Hippocampal formation (tissue), 2 donors: ENCODE measurements around the gene MAPRE2.

ENCODE experiments used
- DNase-seq, 2 donors: peaks; one replicate each; lab custom pipeline; 2025; lab: John Stamatoyannopoulos, UW

Gene MAPRE2

DNA sequence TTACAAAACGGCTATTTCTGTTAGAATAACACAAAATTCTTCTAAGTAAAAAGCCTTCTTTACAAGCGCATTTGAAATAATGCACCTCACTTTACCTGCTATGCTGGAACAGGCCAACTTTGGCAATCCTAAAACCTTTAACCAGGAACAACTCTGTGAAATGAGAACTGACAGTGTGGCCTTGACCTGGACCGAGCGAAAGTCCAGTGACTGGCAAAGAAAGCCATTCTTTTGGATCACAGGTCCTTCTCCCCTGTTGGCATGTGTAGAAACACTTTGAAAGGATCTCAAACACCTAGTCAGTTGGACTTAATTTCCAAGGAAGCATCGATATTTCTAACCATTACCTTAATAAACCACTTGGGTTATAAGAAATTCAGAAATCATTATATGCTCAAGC, 21.2 kb downstream of the MAPRE2 start:
- no peak for DNase-seq

DNA sequence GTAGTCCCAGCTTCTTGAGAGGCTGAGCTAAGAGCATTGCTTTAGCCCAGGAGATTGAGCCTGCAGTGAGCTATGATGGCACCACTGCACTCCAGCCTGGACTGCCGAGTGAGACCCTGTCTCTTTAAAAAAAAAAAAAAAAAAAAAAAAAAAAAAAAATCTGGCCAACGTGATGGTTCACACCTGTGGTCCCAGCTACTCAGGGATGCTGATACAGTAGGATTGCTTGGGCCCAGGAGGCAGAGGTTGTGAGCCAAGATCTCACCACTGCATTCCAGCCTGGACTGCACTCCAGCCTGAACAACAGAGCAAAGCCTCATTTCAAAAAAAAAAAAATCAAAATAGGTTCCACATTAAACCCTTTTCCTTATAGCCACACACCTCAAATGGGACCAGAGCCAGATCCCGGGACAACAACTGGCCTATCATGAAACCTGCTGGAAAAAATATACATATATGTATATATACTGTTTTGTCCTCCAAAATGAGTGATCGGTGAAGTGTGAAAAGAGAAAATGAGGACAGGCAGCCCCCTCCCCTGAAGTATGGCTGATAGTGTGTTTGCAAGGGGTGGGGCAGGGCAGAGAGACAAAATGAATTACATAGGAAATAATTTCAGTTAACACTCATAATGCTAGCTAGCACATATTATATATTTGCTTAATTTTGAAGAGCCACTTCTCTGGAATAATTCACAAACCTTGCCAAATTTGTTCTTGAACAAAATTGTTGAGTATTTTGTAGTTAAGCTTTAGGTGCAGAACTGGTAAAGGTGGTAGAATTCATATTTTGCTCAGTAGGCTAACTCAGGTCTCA, 22.9 kb downstream of the MAPRE2 start:
- no peak for DNase-seq

DNA sequence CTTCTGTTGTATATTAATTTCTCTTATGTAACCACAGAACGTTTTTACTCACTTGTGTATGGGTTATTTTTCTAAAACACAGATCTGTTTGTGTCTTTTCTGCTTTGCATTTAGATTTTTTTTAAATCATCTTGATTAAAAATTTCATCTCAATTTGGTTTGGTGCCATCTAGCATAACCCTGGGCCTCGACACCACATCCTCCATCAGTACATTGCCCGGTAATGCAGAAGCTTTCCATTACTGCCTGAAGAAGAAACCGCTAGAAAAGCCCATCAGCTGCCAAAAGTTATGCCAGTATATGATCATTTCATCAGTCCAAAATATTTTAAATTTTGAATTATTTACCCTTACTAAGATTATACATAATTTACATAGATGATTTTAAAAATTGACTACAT, 26.2 kb downstream of the MAPRE2 start:
- no peak for DNase-seq

DNA sequence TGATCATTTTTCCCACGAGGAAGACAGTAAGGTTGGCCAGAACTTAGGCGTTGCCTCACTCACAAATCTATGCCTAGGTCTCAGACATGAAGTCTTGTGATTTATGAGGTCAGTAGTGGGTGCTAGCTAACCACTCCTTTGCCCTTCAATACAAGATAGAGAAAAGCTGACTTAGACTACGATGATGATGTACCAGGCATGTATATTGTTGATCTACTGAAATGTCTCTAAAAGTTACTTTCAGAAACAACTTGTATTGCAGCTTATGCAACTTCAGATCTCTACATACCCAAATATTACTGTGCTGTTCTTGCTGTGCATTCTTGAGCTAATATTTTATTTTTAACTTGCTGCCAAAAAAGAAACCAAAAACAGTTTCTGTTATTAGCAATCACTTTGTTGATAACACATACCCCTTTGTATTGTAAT, 30.6 kb downstream of the MAPRE2 start:
- DNase-seq = no peak

DNA sequence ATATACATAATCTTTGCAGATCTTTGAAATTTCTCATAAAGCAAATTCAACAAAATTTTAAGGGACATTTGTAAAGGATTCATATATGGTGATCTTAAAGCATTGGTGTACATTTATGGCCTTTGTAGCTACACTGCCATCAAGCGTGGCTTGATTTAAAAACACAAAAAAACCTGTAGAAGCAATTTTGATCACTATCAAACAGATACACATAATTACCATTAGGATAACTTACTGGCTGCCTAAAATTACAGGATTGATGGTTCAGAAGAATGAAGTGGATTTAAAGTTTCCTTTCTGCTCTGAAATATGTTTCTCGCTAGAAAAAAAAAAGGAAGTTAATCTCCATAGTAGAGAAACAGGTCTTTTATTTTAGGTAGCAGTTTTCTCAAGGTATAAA, 31.4 kb downstream of the MAPRE2 start:
- no peak for DNase-seq

DNA sequence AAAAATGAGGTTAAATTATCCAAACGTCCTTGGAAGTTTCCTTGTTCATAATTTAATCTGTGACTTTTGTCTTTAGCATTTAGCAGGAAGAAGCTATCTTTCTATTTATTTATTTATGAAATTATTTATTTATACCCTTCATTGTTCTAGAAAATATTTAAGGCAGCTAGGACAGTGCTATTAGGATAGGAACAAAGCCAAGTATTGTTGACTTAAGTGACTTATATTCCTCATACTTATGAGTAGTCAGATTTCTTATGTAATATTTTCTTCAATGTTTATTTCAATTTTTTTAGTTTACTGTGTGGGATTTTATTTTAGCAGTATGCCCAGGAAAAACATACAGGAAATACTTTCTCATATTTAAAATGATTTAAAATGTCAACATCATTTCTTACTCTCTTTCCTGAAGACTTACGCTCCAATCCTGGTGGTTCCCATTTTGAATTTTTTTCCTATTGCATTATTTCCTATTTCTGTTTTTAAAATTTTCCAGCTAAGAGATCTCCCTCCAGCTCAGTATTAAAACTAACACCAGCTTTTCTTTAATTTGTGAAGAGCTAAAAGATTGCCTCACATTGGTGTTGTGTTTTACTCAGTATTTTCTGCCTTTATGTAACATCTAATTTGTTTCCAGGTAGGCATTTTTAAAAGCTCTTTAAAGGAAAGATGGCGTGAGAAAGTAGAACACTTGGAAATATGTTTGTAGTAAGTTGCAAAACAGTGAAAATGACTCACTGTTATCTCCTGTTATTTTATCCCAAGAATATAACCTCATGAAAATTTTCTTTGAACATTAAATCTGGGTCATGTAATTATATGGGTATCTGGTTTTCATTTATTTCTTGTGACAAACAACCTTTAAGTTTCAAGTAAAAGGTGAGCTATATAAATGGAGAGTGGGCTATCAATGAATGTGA, 32.2 kb downstream of the MAPRE2 start:
- DNase-seq = no peak

DNA sequence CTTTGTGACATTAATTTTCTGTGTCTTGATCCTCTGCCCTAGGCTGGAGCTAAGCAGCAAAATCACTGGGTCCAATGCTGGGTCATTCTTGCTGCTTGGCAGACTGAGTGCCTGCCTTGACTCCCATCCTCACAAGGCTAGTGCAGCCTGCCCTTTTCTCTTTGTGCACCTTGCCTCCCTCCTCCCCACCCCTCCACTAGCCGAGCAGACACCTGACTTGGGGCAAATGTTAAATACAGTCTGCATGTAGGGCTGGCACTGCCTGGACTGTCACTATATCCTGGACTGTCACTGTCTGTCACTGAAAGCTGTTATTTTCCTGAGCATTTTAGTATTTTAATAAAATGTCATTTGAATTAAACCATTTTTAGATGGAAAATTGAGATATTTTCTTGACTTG, 33.4 kb downstream of the MAPRE2 start:
- no peak for DNase-seq

DNA sequence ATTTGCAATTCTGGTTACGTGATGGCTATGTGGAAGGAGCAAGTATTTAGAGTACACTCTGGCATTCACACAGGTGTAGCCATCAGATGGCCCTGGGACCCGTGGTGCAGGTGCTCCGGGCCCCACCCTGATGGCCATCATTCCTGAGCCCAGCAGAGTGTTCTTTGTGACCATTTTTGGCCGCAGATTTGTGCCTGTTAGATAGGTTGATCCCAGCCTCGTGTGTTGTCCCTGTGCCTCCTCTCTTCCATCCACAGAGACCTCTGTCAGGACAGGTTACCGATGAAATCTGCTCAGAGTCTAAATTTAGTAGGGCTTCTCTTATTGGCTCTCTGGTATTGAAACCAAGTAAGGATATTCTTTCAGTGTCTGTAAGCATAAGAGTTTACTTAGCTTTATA, 33.9 kb downstream of the MAPRE2 start:
- no peak for DNase-seq

DNA sequence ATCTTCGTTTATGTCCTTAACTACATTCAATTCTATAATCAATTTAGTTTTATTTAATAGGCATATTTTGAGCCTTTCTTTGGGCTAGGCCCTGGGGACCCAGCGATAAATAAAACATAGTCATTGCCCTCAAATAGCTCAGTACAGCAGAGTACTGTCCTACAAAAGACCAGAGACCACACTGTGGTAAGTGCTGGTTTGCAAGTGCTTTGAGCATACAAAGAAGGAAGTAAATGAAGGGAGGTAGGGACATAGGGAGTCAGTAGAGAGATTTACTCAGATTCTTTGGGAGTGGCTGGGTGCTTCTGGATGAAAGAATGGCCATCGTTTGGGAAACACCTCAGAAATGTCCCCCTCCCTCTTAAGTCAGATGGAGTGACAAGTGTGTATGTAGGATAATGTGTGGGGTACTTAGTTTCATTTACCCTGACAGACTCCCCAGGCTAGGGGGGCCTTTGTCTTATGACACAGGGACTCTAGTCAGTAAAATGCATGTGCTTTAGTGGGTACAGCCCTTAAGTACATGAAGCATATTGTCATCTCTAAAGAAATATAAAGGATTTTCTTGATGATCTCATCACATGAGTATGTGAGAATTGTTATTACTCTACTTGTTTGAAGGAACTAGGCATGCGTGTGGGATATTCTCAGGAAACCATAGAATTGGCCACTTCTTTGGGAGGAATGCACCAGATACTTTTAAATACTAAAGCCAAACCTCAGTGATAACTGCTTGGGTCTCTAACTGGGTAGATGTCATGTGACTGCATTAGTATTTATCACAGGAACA, 35.1 kb downstream of the MAPRE2 start:
- no peak for DNase-seq

DNA sequence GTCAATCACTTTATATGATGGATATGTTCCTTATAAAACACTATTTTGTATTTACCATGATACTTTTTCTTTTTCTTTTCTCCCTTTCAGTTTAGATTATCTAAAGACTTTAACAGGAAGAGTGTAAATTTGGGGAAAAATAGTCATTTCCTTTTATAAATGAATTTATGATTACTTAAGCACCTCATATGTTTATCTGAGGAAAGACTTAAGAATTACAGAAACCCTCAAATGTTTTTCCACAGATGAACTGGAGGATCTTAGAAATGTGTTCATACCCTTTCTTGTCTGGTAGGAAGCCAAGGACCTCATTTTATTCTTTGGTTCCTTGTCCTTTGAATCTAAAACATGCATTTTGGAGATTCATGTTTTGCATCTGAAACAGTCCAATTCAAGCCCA, 36.7 kb downstream of the MAPRE2 start:
- no peak for DNase-seq

DNA sequence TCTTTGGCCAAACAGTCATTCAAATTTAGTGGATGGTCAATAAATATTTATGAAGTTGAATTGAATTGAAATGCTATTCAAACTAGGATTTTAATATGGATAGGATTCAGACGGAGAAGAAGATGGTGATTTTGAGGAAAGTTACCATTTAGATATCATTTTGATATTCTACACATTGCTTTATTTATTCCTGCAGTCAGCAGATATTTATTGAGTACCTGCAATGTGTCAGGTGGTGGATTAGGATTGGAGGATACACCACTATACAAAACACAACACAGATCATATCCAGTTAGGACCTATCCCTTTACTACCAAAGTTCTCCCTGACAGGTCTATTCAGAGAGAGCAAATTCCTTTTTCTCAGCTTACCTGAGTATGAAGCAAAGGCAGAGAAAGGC, 38.8 kb downstream of the MAPRE2 start:
- no peak for DNase-seq

DNA sequence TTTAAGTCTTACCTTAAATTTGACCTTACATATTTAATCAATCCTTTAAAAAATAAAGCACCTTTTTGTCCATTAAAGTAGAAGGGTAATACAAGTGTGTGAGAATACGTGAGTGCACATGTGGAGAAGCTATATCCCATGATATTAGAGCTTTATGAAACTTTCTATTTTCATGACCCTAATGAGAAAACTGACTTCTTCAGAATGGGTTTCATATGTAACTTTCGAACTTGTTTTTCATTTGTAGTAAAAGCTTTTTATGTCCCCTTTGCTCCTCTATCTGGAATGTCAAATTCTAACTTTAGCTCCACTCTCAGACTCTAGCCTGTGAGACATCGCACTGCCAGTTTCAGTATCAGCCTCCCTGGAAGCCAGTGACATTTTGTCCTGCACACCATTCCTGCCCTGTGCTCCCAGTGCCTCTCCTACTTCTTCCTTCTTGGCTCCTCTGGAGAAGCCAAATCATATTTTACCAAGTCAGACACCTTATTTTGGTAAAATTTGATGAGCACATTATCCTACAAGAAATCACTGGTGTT, 42.0 kb downstream of the MAPRE2 start:
- no peak for DNase-seq

DNA sequence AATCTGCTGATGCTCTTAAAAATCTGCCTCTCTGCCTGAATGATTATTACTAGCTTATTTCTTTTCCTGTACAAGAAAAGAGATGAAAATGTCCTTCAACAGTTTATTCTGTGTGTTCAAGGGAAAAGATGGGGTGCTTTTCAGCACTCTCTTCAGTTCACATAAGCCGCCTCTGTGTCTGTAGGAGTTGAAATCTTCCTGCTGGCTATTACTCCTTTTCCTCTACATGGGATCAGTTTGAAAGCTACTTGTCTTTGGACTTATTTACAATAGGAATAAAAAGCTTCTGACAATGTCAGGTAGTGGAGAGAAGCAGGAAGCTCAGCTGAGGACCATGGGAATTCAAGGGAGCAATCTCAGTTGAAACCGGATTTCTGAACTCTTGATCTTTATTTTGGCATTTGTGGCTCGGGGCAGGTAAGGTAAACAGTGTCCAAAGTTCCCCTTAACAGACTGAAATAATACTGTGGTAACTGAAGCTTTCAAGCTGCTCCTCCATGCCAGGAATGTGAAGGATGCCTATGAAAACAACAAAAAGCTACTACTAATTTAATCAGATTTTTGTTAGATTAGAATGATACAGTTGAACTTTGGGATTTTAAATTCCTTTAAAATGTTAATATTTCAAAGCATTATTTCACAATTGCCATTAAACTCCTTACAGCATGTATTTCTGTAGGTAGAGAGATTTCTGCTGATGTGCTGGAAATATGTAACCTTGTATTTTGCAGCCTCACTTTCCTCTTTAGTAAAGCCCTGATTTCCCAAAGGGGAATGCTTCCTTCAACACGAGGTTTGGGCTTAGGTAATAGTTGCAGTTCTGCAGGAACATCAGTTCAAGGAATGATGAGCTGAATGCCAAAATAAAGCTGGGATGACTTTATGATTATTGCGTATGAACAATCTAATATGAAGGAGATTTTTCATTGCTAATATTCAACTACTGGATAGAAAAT, 43.6 kb downstream of the MAPRE2 start:
- DNase-seq = no peak

DNA sequence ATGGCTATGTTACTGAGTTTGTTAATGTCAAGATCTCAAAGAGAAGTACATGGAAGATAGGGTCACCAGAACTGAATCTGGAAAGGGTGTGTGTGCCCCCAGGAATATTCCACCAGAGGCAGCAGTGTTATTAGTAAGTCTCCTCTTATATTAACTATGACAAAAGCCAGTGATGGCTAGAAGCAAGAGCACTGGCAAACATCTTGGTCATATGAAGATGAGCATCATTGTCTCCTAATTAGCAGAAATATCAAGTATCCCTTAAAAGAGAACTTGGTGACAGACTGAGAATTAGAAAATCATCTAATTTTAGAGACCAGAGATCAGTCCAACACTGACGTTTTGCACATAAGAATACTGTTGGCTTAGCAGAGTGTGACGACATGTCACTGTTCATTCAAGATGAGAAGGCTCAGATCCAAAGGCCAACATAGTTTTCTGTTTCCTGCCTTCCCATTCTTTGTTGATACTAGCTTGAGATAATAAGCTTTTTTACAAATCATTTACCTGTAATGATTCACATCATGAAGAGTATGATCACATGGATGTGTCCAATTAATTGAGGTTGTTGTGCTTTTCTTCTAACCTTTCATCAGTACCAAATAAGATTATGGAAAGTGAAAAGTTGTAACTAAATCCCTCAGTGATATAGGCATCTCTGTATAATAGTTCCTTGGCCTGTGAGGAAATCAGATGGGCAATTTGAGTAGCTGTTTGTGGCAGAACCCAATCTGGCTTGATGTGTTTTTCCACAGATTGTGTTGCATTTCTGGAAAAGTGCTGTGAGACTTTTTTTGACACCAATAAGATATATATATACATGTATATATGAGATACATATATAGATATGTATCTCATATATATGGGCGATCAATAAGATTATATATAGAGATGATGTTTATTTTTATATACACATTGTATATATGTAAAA, 44.5 kb downstream of the MAPRE2 start:
- no peak for DNase-seq

DNA sequence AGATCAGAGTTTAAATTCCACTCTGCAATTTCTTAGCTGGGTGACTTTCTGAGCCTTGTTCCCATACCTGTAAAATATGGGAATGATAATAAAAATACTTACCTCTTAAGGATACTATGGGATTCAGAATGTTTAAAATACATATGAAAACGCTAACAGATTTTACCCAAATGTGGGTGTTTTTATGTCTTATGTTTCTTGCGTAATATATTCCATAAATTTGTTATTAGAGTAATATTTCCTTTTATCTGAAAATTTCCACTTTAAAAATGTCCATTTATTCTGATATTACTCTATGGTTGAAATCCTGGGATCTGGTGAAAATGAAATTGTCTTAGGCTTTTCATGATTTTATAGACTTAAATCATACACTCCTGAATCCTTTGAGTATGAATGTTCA, 45.5 kb downstream of the MAPRE2 start:
- DNase-seq = no peak

DNA sequence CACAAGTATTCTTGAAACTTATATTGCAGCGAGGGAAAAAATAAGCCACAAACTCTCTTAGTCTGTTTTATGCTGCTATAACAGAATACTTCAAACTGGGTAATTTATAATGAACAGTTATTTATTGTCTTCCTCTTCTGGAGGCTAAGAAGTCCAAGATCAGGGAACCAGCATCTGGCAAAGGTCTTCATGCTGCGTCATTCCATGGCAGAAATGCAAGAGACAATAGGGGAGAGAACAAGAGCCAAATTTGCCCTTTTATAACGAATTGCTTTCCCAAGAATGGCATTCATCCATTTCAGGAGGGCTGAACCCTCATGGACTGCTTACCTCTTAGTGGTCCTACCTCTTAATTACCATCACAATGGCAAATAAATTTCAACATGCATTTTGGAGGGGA, 46.5 kb downstream of the MAPRE2 start:
- DNase-seq = no peak

DNA sequence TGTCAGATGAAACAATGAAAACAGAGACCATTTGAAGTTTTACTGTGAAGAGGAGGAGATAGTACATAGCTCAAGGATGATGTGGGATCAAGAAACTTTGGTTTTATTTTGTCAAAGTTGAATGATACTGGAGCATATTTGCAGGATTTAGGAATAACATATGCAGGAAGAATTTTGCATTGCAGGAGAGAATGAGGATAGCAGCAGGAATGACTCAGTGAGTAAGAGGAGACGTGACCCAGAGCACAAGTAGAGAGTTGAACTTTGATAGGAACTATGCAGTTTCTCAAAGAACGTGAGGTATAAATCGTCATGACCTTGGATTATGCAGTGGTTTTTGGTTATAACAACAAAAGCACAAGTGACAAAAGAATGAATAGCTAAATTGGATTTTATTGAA, 47.7 kb downstream of the MAPRE2 start:
- DNase-seq = no peak

DNA sequence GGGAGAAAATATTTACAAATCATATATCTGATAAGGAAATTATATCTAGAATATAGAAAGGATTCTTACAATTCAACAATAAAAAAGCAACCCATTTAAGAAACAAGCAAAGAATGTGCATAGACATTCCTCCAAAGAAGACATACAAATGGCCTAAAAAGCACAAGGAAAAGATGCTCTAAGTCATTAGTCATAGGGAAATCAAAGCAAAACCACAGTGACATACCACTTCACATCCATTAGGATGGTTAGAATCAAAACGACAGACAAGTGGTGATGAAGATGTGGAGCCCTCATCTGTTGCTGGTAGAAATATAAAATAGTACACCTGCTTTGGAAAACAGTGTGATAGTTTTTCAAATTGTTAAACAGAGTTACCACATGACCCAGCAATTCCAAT, 48.2 kb downstream of the MAPRE2 start:
- DNase-seq = no peak

DNA sequence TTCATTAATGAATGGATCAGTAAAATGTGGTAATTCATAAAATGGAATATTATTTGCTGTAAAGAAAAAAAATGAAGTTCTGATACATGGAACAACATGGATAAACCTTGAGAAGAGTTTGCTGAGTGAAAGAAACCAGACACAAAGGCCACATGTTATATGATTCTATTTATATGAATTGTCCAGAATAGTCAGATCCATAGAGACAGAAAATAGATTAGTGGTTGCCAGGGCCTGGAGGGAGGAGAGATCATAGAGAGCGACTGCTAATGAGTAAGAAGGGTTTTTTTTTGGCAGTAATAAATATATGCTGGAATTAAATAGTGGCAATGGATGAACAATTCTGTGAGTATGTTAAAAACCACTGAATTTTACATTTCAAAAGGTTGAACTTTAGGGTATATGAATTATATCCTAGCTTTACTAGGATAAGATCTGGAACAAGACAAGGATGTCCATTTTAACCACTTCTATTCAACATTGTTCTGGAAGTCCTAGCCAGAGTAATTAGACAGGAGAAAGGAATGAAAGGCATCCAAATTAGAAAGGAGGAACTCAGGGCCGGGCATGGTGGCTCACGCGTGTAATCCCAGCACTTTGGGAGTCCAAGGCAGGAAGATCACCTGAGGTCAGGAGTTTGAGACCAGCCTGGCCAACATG, 48.8 kb downstream of the MAPRE2 start:
- DNase-seq = no peak
